ENCODE results near the gene PFDN2.

Gene PFDN2

DNA sequence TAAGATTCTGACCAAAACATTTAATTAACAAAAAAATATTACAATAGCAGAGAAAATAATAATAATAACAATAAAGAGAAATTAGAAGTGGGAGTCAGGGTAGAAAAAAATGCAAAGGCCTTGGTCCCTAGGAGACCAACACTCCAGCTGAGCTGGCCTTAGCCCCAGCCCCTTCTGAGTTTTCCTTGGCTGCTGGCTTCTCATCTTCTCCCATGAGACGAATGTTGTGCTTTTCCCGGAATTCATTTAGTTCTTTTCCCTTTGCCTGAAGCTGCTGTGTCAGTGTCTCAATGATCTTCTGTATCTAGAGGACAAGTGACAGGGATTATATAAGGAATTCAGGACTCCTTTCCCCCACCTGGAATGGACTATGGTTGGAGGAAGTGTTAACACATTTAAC lies 17.3 kb downstream of the PFDN2 start:
- H4K20me1 ChIP-seq (ENCODE audit: insufficient read depth, low read length) = no peaks in the 10 kb centered on the region
- no peaks in the 10 kb centered on the region for H3K9me3 ChIP-seq (ENCODE audit: low read length)
- TF ChIP-seq, protein P1, sequence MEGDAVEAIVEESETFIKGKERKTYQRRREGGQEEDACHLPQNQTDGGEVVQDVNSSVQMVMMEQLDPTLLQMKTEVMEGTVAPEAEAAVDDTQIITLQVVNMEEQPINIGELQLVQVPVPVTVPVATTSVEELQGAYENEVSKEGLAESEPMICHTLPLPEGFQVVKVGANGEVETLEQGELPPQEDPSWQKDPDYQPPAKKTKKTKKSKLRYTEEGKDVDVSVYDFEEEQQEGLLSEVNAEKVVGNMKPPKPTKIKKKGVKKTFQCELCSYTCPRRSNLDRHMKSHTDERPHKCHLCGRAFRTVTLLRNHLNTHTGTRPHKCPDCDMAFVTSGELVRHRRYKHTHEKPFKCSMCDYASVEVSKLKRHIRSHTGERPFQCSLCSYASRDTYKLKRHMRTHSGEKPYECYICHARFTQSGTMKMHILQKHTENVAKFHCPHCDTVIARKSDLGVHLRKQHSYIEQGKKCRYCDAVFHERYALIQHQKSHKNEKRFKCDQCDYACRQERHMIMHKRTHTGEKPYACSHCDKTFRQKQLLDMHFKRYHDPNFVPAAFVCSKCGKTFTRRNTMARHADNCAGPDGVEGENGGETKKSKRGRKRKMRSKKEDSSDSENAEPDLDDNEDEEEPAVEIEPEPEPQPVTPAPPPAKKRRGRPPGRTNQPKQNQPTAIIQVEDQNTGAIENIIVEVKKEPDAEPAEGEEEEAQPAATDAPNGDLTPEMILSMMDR (IDR thresholded peaks at IDR 0.05; ENCODE audit: low read length) = no peak
- no peak for TF ChIP-seq EZH2 (IDR thresholded peaks at IDR 0.05; ENCODE audit: borderline replicate concordance, low read length)
- H3K4me3 ChIP-seq (ENCODE audit: low read depth, low read length, poor library complexity, severe bottlenecking) = no peak overlapping the region
- H3K9ac ChIP-seq (ENCODE audit: low read length) = no peak overlapping the region
- H2AFZ ChIP-seq (ENCODE audit: low read length) = no peak overlapping the region
- no peak overlapping the region for H3K4me2 ChIP-seq (ENCODE audit: low read length)
- peaks cover 44% of the 10 kb centered on the region for H3K36me3 ChIP-seq (ENCODE audit: insufficient read depth, low read length)
- 0 out of 2 replicates have a peak, but pooled peaks cover 6% of the 10 kb centered on the region for H3K79me2 ChIP-seq (ENCODE audit: insufficient read depth, low read length)
- H3K27ac ChIP-seq (ENCODE audit: low read depth, low read length, poor library complexity, severe bottlenecking) = no peak overlapping the region
- no peaks in the 10 kb centered on the region for H3K27me3 ChIP-seq (ENCODE audit: insufficient read depth, low read length)
- no peaks in the 10 kb centered on the region; the same call in 1 of the 2 replicates for H3F3A ChIP-seq (ENCODE audit: insufficient read depth, low read length)
- H3K4me1 ChIP-seq (ENCODE audit: insufficient read depth, low read length, severe bottlenecking) = peaks cover 16% of the 10 kb centered on the region
- H3K9me2 ChIP-seq (ENCODE audit: low read depth, low read length) = no peaks in the 10 kb centered on the region

DNA sequence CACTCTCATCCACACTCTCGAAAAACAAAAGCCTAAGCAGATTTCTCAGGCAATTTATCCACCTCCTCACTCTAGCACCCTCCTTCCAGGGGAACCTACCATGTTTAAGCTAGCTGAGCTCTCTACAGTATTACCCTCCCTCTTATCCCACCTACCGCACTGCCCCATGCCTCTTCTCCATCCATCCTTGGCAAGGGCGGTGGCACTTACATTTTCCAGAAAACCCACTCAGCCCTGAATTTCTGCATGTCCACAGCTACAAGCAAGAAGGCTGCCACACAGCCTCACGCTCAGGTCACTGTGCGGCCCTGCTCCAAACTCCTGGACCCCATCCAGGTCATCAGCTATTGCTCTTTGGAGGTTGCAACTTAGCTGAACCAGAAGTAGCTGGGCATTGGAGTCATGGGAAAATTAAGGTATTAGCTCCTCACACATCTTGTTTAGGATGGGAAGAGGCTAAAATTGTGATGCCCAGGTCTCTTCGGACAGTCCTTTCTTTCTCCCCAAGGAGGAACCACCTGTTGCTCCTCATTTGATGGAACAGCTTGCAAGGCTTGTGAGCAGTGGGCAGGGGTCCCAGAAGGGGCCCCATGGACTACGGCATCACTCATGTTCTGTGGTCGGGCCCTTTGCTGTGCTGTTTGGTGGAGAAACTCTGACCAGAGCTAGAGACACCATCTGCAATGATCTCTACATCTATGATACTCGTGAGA lies 18.6 kb downstream of the PFDN2 start:
- no peaks in the 10 kb centered on the region for H3K27me3 ChIP-seq (ENCODE audit: insufficient read depth, low read length)
- H2AFZ ChIP-seq (ENCODE audit: low read length) = no peak overlapping the region
- H4K20me1 ChIP-seq (ENCODE audit: insufficient read depth, low read length) = no peaks in the 10 kb centered on the region
- no peaks in the 10 kb centered on the region; the same call in 1 of the 2 replicates for H3F3A ChIP-seq (ENCODE audit: insufficient read depth, low read length)
- 0 out of 2 replicates have a peak, but pooled peaks cover 6% of the 10 kb centered on the region for H3K79me2 ChIP-seq (ENCODE audit: insufficient read depth, low read length)
- no peak overlapping the region for H3K4me2 ChIP-seq (ENCODE audit: low read length)
- no peaks in the 10 kb centered on the region for H3K9me3 ChIP-seq (ENCODE audit: low read length)
- H3K4me3 ChIP-seq (ENCODE audit: low read depth, low read length, poor library complexity, severe bottlenecking) = no peak overlapping the region
- peaks cover 38% of the 10 kb centered on the region for H3K36me3 ChIP-seq (ENCODE audit: insufficient read depth, low read length)
- no peak overlapping the region for H3K9ac ChIP-seq (ENCODE audit: low read length)
- no peak for TF ChIP-seq EZH2 (IDR thresholded peaks at IDR 0.05; ENCODE audit: borderline replicate concordance, low read length)
- TF ChIP-seq, protein P1 (IDR thresholded peaks at IDR 0.05; ENCODE audit: low read length) = no peak
- no peak overlapping the region for H3K27ac ChIP-seq (ENCODE audit: low read depth, low read length, poor library complexity, severe bottlenecking)
- H3K4me1 ChIP-seq (ENCODE audit: insufficient read depth, low read length, severe bottlenecking) = peaks cover 16% of the 10 kb centered on the region
- H3K9me2 ChIP-seq (ENCODE audit: low read depth, low read length) = no peaks in the 10 kb centered on the region

DNA sequence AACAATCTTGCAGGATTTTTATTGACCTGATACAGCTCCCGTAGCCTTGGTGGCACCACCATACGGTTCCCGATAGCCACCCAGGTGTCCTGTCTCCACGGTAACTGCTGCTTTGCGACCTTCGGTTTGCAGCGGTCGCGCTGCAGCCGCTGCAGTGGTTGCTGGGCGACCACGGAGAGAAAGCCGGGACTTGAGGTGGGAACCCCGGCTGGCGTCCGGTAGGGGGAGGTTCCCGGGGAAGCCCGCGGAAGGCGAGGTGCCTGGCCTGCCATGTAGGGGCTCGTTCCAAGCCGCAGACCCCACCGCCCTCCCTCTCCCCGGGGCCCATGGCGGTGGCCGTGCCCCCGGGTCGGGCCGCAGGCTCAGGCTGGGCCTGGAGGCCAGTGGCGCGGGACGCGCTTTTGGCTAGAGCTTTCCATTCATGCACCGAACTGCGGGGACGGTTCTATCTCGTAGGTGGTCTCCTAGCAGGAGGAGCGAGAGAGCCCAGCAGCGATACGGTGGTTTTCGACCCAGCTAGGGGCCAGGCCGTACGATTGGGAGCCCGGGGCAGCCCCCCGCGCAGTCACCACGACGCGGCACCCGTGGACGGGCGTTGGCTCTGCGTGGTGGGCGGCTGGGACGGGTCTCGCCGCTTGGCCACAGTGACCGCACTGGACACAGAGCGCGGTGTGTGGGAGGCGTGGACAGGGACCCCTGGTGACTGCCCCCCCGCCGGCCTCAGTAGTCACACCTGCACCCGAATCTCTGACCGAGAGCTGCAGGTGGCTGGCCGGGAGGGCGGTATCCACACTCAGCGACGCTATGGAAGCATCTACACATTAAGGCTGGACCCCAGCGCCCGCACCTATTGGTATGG lies 19.4 kb downstream of the PFDN2 start, which contains the start of gene KLHDC9:
KLHDC9 (plus strand) TSS at position 152 of the 859 bp plus-strand sequence; CDS start at position 327, 175 bp downstream.
- no peaks in the 10 kb centered on the region; the same call in 1 of the 2 replicates for H3F3A ChIP-seq (ENCODE audit: insufficient read depth, low read length)
- H3K27me3 ChIP-seq (ENCODE audit: insufficient read depth, low read length) = no peaks in the 10 kb centered on the region
- TF ChIP-seq, protein P1 (IDR thresholded peaks at IDR 0.05; ENCODE audit: low read length) = no peak
- TF ChIP-seq EZH2 (IDR thresholded peaks at IDR 0.05; ENCODE audit: borderline replicate concordance, low read length) = no peak
- H3K4me1 ChIP-seq (ENCODE audit: insufficient read depth, low read length, severe bottlenecking) = peaks cover 16% of the 10 kb centered on the region
- no peaks in the 10 kb centered on the region for H4K20me1 ChIP-seq (ENCODE audit: insufficient read depth, low read length)
- H3K4me2 ChIP-seq (ENCODE audit: low read length) = peak within 1 kb of the TSS; percentile 60
- no peaks in the 10 kb centered on the region for H3K79me2 ChIP-seq (ENCODE audit: insufficient read depth, low read length)
- H3K4me3 ChIP-seq (ENCODE audit: low read depth, low read length, poor library complexity, severe bottlenecking) = peak within 1 kb of the TSS; percentile 51
- H3K9me3 ChIP-seq (ENCODE audit: low read length) = no peaks in the 10 kb centered on the region
- H3K9ac ChIP-seq (ENCODE audit: low read length) = peak within 1 kb of the TSS; percentile 0; the same call in 1 of the 2 replicates
- no peak within 1 kb of the TSS for H2AFZ ChIP-seq (ENCODE audit: low read length)
- no peak within 1 kb of the TSS for H3K27ac ChIP-seq (ENCODE audit: low read depth, low read length, poor library complexity, severe bottlenecking)
- no peaks in the 10 kb centered on the region for H3K9me2 ChIP-seq (ENCODE audit: low read depth, low read length)
- H3K36me3 ChIP-seq (ENCODE audit: insufficient read depth, low read length) = peaks cover 35% of the 10 kb centered on the region
